IMR-90 (cell line): ENCODE results near the gene ATG7. TPM values are rescaled to one million over a fixed set of nuclear protein-coding genes. Genes with fewer than 3 reads are reported as not detected.

Experiments
- ATAC-seq: fragments of 200-7000 bp; cut with Tn5 transposase; 2 replicates; pipeline ENCODE4 v1.9.1; 2020; ENCODE audit warnings: low read depth, mild to moderate bottlenecking, moderate library complexity
- BruUV-seq: library from RNA; stranded (reverse); fragments of 400-500 nt; replicated peaks from 2 replicates; lab custom pipeline; 2021; lab: Mats Ljungman, UMichigan
- CTCF ChIA-PET: fragments of 300-600 bp; formaldehyde crosslinking; extraction: SDS; loops from one replicate; lab custom pipeline; 2021; ENCODE audit warnings: antibody characterized with exemption; lab: Yijun Ruan, JAX
- POLR2A ChIA-PET: fragments of 300-600 bp; sonication (Branson Sonifier 250); formaldehyde crosslinking; loops from one replicate; lab custom pipeline; 2022; ENCODE audit warnings: antibody characterized with exemption; ENCODE audit not compliant: unreplicated experiment; lab: Charles Lee
- DNase-seq: peaks from one replicate; pipeline ENCODE4 v3.0.0; 2013
- H2AFZ ChIP-seq: replicated peaks from 2 replicates; pipeline ENCODE3; 2013; ENCODE audit warnings: low read length, mild to moderate bottlenecking; ENCODE audit not compliant: poor library complexity
- H2AK5ac ChIP-seq: 2 replicates; pipeline ENCODE4 v1.6.1; 2013; ENCODE audit warnings: low read depth, low read length, inconsistent platforms
- H2AK9ac ChIP-seq: replicated peaks from 2 replicates; pipeline ENCODE3; 2013; ENCODE audit warnings: mild to moderate bottlenecking, low read depth, low read length, moderate library complexity; ENCODE audit not compliant: poor library complexity
- H2BK120ac ChIP-seq: 2 replicates; pipeline ENCODE4 v1.6.1; 2013; ENCODE audit warnings: low read depth, low read length, inconsistent platforms
- H2BK15ac ChIP-seq: 3 replicates; pipeline ENCODE4 v1.6.1; 2013; ENCODE audit warnings: low read depth, low read length, inconsistent platforms
- H2BK20ac ChIP-seq: 2 replicates; pipeline ENCODE4 v1.6.1; 2013; ENCODE audit warnings: low read depth, mild to moderate bottlenecking, inconsistent platforms, low read length, moderate library complexity
- H2BK5ac ChIP-seq: 2 replicates; pipeline ENCODE4 v1.6.1; 2013; ENCODE audit warnings: mild to moderate bottlenecking, low read depth, low read length, inconsistent platforms; ENCODE audit not compliant: poor library complexity, severe bottlenecking
- H3K14ac ChIP-seq: replicated peaks from 2 replicates; pipeline ENCODE4 v1.6.1; 2013; ENCODE audit warnings: low read depth, low read length, inconsistent platforms
- H3K18ac ChIP-seq: 2 replicates; pipeline ENCODE4 v1.6.1; 2013; ENCODE audit warnings: low read depth, low read length, control low read depth
- H3K23ac ChIP-seq: 2 replicates; pipeline ENCODE4 v1.6.1; 2013; ENCODE audit warnings: low read depth, low read length, inconsistent platforms
- H3K27ac ChIP-seq: 2 replicates; pipeline ENCODE4 v1.5.1; 2013; ENCODE audit warnings: mild to moderate bottlenecking, control low read depth, low read length; ENCODE audit not compliant: insufficient read depth
- H3K27me3 ChIP-seq: 2 replicates; pipeline ENCODE4 v1.6.1; 2013; ENCODE audit warnings: low read length; ENCODE audit not compliant: control insufficient read depth, insufficient read depth
- H3K36me3 ChIP-seq: 2 replicates; pipeline ENCODE4 v1.6.1; 2013; ENCODE audit warnings: low read length, mixed read lengths; ENCODE audit not compliant: control insufficient read depth, insufficient read depth
- H3K4ac ChIP-seq: 2 replicates; pipeline ENCODE4 v1.6.1; 2013; ENCODE audit warnings: low read depth, low read length, inconsistent platforms
- H3K4me1 ChIP-seq: 2 replicates; pipeline ENCODE4 v1.6.1; 2013; ENCODE audit warnings: low read length, mixed read lengths; ENCODE audit not compliant: control insufficient read depth, insufficient read depth
- H3K4me2 ChIP-seq: 2 replicates; pipeline ENCODE4 v1.6.1; 2013; ENCODE audit warnings: low read depth, mild to moderate bottlenecking, control low read depth, low read length, moderate library complexity
- H3K4me3 ChIP-seq: 2 replicates; pipeline ENCODE4 v1.5.1; 2013; ENCODE audit warnings: low read depth, mild to moderate bottlenecking, control low read depth, low read length, moderate library complexity; ENCODE audit not compliant: insufficient read depth
- H3K56ac ChIP-seq: 2 replicates; pipeline ENCODE4 v1.6.1; 2013; ENCODE audit warnings: low read length, inconsistent platforms; ENCODE audit not compliant: insufficient read depth; ENCODE audit errors: extremely low read depth
- H3K79me1 ChIP-seq, 2 experiments: 2 replicates each; pipeline ENCODE4 v1.6.1; 2013; ENCODE audit warnings: low read length in 2 of 2, inconsistent platforms in 1 of 2, low read depth in 1 of 2
- H3K9ac ChIP-seq: 2 replicates; pipeline ENCODE4 v1.6.1; 2013; ENCODE audit warnings: low read depth, low read length, control low read depth
- H3K9me1 ChIP-seq: 2 replicates; pipeline ENCODE4 v1.6.1; 2013; ENCODE audit warnings: low read length, inconsistent platforms; ENCODE audit not compliant: insufficient read depth
- H3K9me3 ChIP-seq: 2 replicates; pipeline ENCODE4 v1.6.1; 2013; ENCODE audit warnings: low read length; ENCODE audit not compliant: control insufficient read depth, insufficient read depth
- H4K20me1 ChIP-seq: 2 replicates; pipeline ENCODE4 v1.6.1; 2013; ENCODE audit warnings: low read length, inconsistent platforms; ENCODE audit not compliant: insufficient read depth
- H4K5ac ChIP-seq: 2 replicates; pipeline ENCODE4 v1.6.1; 2013; ENCODE audit warnings: mild to moderate bottlenecking, low read depth, low read length, control low read depth
- H4K8ac ChIP-seq, 2 experiments: 2 replicates each; pipeline ENCODE4 v1.6.1; 2013; ENCODE audit warnings: low read depth in 2 of 2, low read length in 2 of 2, control low read depth in 1 of 2, inconsistent platforms in 1 of 2
- H4K91ac ChIP-seq: 2 replicates; pipeline ENCODE4 v1.6.1; 2013; ENCODE audit warnings: low read depth, low read length, inconsistent platforms; ENCODE audit not compliant: insufficient read depth
- BHLHE40 ChIP-seq: fragments of 150-350 bp; IDR thresholded peaks from 2 replicates; pipeline ENCODE4 v1.6.1; 2016; ENCODE audit warnings: mild to moderate bottlenecking, low read depth, low read length
- CEBPB ChIP-seq: IDR thresholded peaks from 2 replicates; pipeline ENCODE4 v1.6.1; 2012; ENCODE audit warnings: low read depth, low read length, improper control_type of control experiment
- CHD1 ChIP-seq: IDR thresholded peaks from 2 replicates; pipeline ENCODE4 v1.6.1; 2012; ENCODE audit warnings: low read depth, low read length, improper control_type of control experiment
- CTCF ChIP-seq: conservative IDR thresholded peaks from 2 replicates; pipeline ENCODE4 v1.5.1; 2012; ENCODE audit warnings: mild to moderate bottlenecking, low read depth, low read length, improper control_type of control experiment
- ELK1 ChIP-seq: fragments of 150-350 bp; IDR thresholded peaks from 2 replicates; pipeline ENCODE4 v1.6.1; 2016; ENCODE audit warnings: low read depth, mild to moderate bottlenecking, low read length, moderate library complexity, borderline replicate concordance
- FOS ChIP-seq: fragments of 150-350 bp; IDR thresholded peaks from 2 replicates; pipeline ENCODE4 v1.6.1; 2016; ENCODE audit warnings: low read depth, low read length
- MAFK ChIP-seq: IDR thresholded peaks from 2 replicates; pipeline ENCODE4 v1.6.1; 2012; ENCODE audit warnings: low read depth, low read length, improper control_type of control experiment
- MAZ ChIP-seq: IDR thresholded peaks from 2 replicates; pipeline ENCODE4 v1.6.1; 2012; ENCODE audit warnings: low read depth, mild to moderate bottlenecking, low read length, improper control_type of control experiment, moderate library complexity, borderline replicate concordance
- MXI1 ChIP-seq: IDR thresholded peaks from 2 replicates; pipeline ENCODE4 v1.6.1; 2012; ENCODE audit warnings: low read depth, mild to moderate bottlenecking, low read length, moderate library complexity, borderline replicate concordance
- NFE2L2 ChIP-seq: fragments of 150-350 bp; IDR thresholded peaks from 2 replicates; pipeline ENCODE4 v1.6.1; 2016; ENCODE audit warnings: low read depth, mild to moderate bottlenecking, low read length
- POLR2A ChIP-seq: IDR thresholded peaks from 2 replicates; pipeline ENCODE4 v1.6.1; 2012; ENCODE audit warnings: mild to moderate bottlenecking, low read depth, low read length
- RAD21 ChIP-seq: IDR thresholded peaks from 2 replicates; pipeline ENCODE4 v1.6.1; 2012; ENCODE audit warnings: low read length, improper control_type of control experiment
- RCOR1 ChIP-seq: IDR thresholded peaks from 2 replicates; pipeline ENCODE4 v1.6.1; 2012; ENCODE audit warnings: mild to moderate bottlenecking, low read length, improper control_type of control experiment; ENCODE audit not compliant: insufficient replicate concordance
- RFX5 ChIP-seq: IDR thresholded peaks from 2 replicates; pipeline ENCODE4 v1.8.0; 2012; ENCODE audit warnings: low read depth, mild to moderate bottlenecking, low read length, moderate library complexity
- SMC3 ChIP-seq: fragments of 150-350 bp; IDR thresholded peaks from 2 replicates; pipeline ENCODE4 v1.6.1; 2016; ENCODE audit warnings: low read depth, mild to moderate bottlenecking, antibody characterized with exemption, low read length, moderate library complexity
- WGBS, 2 experiments: methylation state at CpG; one replicate each; pipeline versions ENCODE4 v1.1.5 to v1.1.7; 2013; ENCODE audit warnings: missing lambda C conversion rate in 2 of 2; ENCODE audit not compliant: insufficient read length in 1 of 2; ENCODE audit errors: extremely low coverage in 2 of 2; 5-methylcytosine and 5-hydroxymethylcytosine counted together
- dilution Hi-C: fragments of 300-500 bp; cut with HindIII; formaldehyde crosslinking; loops from one replicate; pipeline ENCODE4 v1.14.3; 2018; ENCODE audit warnings: low sequenced_read_pairs; ENCODE audit not compliant: unreplicated experiment
- in situ Hi-C: fragments of 300-500 bp; cut with MboI; formaldehyde crosslinking; loops from 3 replicates; pipeline ENCODE4 v1.14.3; 2019; ENCODE audit warnings: low sequenced_read_pairs, inconsistent platforms, mixed read lengths
- intact Hi-C: fragments of 100-400 bp; cut with micrococcal nuclease; formaldehyde crosslinking; loops from 2 replicates; pipeline ENCODE4 v1.10.0; 2022
- polyA plus RNA-seq, 3 experiments: library from polyadenylated mRNA; depleted of rRNA; stranded (reverse); fragments of >200 nt; gene quantifications; 2 replicates each; pipeline ENCODE4 v1.2.3, GENCODE V29; 2012; ENCODE audit warnings: low replicate concordance in 1 of 3
- total RNA-seq: library from RNA; depleted of rRNA; stranded (reverse); fragments of >200 nt; gene quantifications from 2 replicates; pipeline ENCODE4 v1.2.3, GENCODE V29; 2012
- TF ChIP-seq, protein P1 (sequence below): fragments of 150-350 bp; IDR thresholded peaks from 2 replicates; pipeline ENCODE4 v1.6.1; 2017; ENCODE audit warnings: mild to moderate bottlenecking, antibody characterized with exemption, low read length, low read depth

ATG7 gene
- total and polyA plus RNA-seq, 2 of the 4 experiments (the other 2 are of a cell fraction): 15.6 to 51.4 TPM

DNA sequence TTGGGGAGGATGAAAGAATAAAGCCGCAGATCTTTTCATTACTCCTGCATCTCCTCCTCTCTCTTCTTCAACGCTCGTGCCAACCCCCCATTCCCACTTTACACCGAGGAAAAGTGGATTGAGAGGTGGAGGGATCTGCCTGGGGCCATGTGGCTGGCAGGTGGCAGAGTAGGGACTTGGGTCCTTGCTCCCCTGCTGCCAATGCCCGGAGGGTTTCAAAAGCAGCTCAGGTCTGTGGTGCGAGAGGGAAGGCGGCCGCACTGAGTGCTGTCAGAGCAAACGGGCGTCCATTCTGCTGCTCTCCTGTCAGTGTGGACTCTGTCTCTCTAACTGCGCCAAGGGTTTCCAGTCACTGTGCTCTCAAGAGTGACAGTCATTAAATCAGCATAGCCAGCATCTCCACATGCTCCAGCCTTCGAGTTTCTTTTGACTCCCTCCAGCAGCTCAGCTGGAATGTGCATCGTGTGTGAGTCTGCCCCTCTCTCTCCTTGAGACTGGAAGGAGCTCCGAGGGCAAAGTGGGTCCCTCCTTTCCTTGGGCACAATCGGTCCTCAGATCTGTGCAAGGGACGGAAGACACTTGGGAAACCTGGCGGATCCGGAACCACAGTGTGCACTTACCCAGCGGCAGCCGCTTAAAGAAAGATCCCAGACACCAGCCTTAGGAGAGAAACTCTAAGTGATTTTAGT, 302.9 kb downstream of the ATG7 start:
- WGBS, 2 experiments: 87% methylated on average over 15 of the region's 20 CpGs; no CpG with 5 or more reads in 1 of the 2 experiments
- no peak overlapping the region; the same call in 1 of the 2 replicates for H3K23ac ChIP-seq
- H2AFZ ChIP-seq: no peak overlapping the region
- ATAC-seq: no peak
- H3K4me1 ChIP-seq: peaks cover 9% of the 10 kb centered on the region
- H2BK20ac ChIP-seq: no peak overlapping the region
- ChIA-PET CTCF (no interaction called here), POLR2A (no interaction called here)
- H3K9ac ChIP-seq: no peak overlapping the region
- H3K27me3 ChIP-seq: no peaks in the 10 kb centered on the region
- H2BK5ac ChIP-seq: no peak overlapping the region
- H3K36me3 ChIP-seq: peaks cover 27% of the 10 kb centered on the region
- TF ChIP-seq ELK1: no peak
- TF ChIP-seq CEBPB: no peak
- TF ChIP-seq MXI1: no peak
- TF ChIP-seq FOS: no peak
- no peak for TF ChIP-seq MAZ
- TF ChIP-seq BHLHE40: no peak
- TF ChIP-seq NFE2L2: no peak
- no peak for TF ChIP-seq CTCF
- no peak for TF ChIP-seq RFX5
- TF ChIP-seq SMC3: no peak
- TF ChIP-seq MAFK: no peak
- no peak for TF ChIP-seq RAD21
- no peak for TF ChIP-seq RCOR1
- TF ChIP-seq, protein P1, sequence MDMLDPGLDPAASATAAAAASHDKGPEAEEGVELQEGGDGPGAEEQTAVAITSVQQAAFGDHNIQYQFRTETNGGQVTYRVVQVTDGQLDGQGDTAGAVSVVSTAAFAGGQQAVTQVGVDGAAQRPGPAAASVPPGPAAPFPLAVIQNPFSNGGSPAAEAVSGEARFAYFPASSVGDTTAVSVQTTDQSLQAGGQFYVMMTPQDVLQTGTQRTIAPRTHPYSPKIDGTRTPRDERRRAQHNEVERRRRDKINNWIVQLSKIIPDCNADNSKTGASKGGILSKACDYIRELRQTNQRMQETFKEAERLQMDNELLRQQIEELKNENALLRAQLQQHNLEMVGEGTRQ: no peak
- TF ChIP-seq CHD1: no peak
- no peak for TF ChIP-seq POLR2A
- H3K9me1 ChIP-seq: peaks cover 37% of the 10 kb centered on the region
- no peak for DNase-seq
- H3K4me2 ChIP-seq: no peak overlapping the region
- no peaks in the 10 kb centered on the region for H3K9me3 ChIP-seq
- no peak overlapping the region for H2AK9ac ChIP-seq
- H4K91ac ChIP-seq: no peak overlapping the region; the same call in 1 of the 2 replicates
- H3K4ac ChIP-seq: no peak overlapping the region
- H4K5ac ChIP-seq: no peak overlapping the region
- no peak overlapping the region for H3K27ac ChIP-seq
- H2AK5ac ChIP-seq: no peak overlapping the region
- H2BK15ac ChIP-seq: no peak overlapping the region
- no peak overlapping the region for H2BK120ac ChIP-seq
- H3K14ac ChIP-seq: no peak overlapping the region
- peaks cover 54% of the 10 kb centered on the region for H4K20me1 ChIP-seq
- dilution Hi-C loops (no loop called here), in situ Hi-C loops (no loop called here), intact Hi-C loops (no loop called here)
- no peak overlapping the region for H3K4me3 ChIP-seq
- no peak overlapping the region for H4K8ac ChIP-seq
- H3K56ac ChIP-seq: no peak overlapping the region
- peaks cover 29 to 91% of the 10 kb centered on the region in 2 experiments for H3K79me1 ChIP-seq
- no TSS peak for BruUV-seq
- no peak overlapping the region for H3K18ac ChIP-seq
